Fibroblast of skin of right quadriceps (primary cell): ENCODE results near the gene RHEB.

Experiments
- DNase-seq: peaks from one replicate; pipeline ENCODE4 v3.0.0-alpha.2; 2013

Gene RHEB

GRCh38 chr7:151468217-151469018 is 51.3 kb downstream of the RHEB start:
- no peak for DNase-seq

- no peak for DNase-seq
Observed at GRCh38 chr7:151465169-151465568, 54.5 kb downstream of the RHEB start.

- DNase-seq = no peak
Observed at GRCh38 chr7:151462306-151462779, 57.4 kb downstream of the RHEB start.

- no peak for DNase-seq
Observed at GRCh38 chr7:151461942-151462230, 57.8 kb downstream of the RHEB start.

GRCh38 chr7:151461096-151461941 is 58.4 kb downstream of the RHEB start:
- DNase-seq = no peak

- no peak for DNase-seq
Observed at GRCh38 chr7:151460474-151460855, 59.2 kb downstream of the RHEB start.

- peak; percentile 84 for DNase-seq
Observed at GRCh38 chr7:151459726-151460473, 59.8 kb downstream of the RHEB start.

GRCh38 chr7:151457534-151457933 is 62.2 kb downstream of the RHEB start:
- no peak for DNase-seq

GRCh38 chr7:151456782-151457181 is 62.9 kb downstream of the RHEB start:
- no peak for DNase-seq

GRCh38 chr7:151456276-151456675 is 63.4 kb downstream of the RHEB start:
- no peak for DNase-seq

- DNase-seq = no peak
Observed at GRCh38 chr7:151455690-151456089, 64.0 kb downstream of the RHEB start.

- DNase-seq = no peak
Observed at GRCh38 chr7:151454932-151455530, 64.7 kb downstream of the RHEB start.

- DNase-seq = peak; percentile 31
Observed at GRCh38 chr7:151454305-151454704, 65.4 kb downstream of the RHEB start.

GRCh38 chr7:151453326-151453791 is 66.3 kb downstream of the RHEB start:
- no peak for DNase-seq

- no peak for DNase-seq
Observed at GRCh38 chr7:151452680-151453325, 66.9 kb downstream of the RHEB start.

- no peak for DNase-seq
Observed at GRCh38 chr7:151451626-151452571, 67.8 kb downstream of the RHEB start.

GRCh38 chr7:151451156-151451555 is 68.5 kb downstream of the RHEB start:
- DNase-seq = no peak

GRCh38 chr7:151449990-151450389 is 69.7 kb downstream of the RHEB start:
- no peak for DNase-seq

GRCh38 chr7:151448261-151449252 is 71.1 kb downstream of the RHEB start:
- DNase-seq = peak; percentile 56

- no peak for DNase-seq
Observed at GRCh38 chr7:151447901-151448260, 71.8 kb downstream of the RHEB start.
